NCI-H1436 (cell line): ENCODE measurements around the gene DLG3.

Experiments used
- DNase-seq: peaks from one replicate; lab custom pipeline; 2025; lab: John Stamatoyannopoulos, UW

The DLG3 gene

DNA sequence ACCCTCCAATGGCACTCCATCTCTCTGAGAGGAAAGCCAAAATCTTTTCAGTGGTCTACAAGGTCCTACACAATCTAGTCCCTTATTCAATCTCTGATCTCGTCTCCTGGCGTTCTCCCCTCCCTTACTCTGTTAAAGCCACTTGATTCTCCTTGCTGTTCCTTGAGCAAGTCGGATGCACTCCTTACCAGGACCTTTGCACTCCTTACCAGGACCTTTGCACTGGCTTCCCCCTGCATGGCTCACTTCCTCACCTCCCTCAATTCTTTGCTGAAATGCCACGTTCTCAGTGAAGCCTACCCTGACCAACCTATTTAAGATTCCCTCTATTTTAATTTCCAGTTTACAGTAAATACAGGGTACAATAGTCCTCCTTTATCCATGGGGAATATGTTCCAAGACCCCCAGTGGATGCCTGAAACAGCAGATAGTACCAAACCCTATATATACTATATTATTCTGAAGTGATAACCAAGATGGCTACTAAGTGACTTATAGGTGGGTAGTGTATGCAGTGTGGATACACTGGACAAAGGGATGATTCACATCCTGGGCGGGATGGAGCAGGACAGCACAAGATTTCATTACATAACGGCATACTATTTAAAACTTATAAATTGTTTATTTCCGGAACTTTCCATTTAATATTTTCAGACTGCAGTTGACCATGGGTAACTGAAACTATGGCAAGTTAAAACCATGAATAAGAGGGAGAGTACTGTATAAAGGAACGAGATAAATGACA, 6.5 kb upstream of the DLG3 start:
- no peak for DNase-seq

DNA sequence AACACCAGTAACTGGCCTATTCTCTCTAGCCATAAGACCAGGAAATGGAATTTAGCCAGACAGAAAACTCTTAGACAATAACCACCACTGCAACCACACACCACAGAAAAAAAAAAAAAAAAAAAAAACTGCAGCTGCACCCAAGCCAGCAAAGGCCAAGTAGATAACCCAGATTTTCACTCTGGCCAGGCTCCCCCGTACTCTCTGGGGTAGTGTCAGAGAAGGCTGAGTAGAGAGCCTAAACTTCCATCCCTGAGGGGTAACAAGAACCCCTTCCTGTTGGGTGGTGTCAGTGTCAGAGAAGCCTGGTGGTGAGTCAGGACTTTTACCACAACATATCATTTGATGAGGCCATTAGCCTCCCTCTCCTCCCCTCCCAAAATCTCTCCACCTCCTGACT, 5.6 kb upstream of the DLG3 start:
- no peak for DNase-seq

GRCh38 chrX:70442224-70442623, 2.4 kb upstream of the DLG3 start:
- DNase-seq, result no peak

GRCh38 chrX:70444946-70445656, 466 bp downstream of the DLG3 start:
- DNase-seq, result no peak

DNA sequence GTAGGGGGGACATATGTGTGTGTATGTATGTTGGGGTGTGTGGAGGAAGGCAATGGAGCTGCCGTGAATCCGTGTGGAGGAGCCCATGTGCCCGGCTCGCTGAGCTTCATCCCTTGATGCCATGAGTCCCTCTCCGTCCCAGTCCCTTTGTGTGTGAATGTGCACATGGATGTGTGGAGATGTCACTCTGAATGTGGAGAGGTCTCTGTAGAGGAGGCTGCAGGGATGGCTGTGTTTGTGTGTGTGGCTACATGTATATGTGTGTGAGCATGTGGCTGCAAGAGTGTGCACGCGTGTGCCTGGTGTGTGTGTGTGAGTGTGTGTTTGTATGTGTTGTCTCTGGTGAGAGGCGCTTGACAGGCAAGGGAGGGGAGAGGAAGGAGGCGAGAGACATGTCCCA, 1.3 kb downstream of the DLG3 start:
- DNase-seq, result no peak

- DNase-seq, result no peak
These were observed 2.0 kb downstream of the DLG3 start for GRCh38 chrX:70446380-70447350.

GRCh38 chrX:70449457-70449966, 4.9 kb downstream of the DLG3 start:
- DNase-seq, result no peak

DNA sequence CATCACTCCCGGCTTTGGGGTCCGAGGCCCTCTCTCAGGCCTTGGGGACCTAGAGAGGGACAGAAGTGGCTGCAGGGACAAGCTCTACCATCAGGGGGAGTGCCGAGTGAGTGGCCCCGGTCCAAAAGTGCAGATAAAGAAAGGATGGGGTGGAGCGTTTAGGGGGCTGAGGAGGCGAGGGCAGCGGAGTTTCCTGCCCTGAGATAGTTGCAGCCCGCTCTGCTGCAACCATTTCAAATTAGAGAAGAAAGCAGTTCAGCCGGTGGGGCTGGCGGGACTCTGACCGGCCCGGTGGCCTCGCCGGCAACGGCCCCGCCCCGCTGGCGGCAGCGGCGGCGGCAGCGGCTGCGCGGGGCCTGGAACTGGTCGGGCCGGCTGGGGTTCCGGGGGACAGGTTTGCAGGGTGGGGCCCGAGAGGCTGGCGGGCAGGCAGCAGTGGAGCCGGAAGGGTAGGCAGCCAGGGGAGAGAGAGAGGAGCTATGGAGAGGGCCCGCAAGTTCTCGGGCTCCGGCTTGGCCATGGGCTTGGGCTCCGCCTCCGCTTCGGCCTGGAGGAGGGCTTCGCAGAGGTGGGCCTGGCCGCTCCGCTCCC, 7.6 kb downstream of the DLG3 start:
- DNase-seq, result peak; percentile 74

GRCh38 chrX:70453024-70453618, 8.5 kb downstream of the DLG3 start:
- no peak for DNase-seq

DNA sequence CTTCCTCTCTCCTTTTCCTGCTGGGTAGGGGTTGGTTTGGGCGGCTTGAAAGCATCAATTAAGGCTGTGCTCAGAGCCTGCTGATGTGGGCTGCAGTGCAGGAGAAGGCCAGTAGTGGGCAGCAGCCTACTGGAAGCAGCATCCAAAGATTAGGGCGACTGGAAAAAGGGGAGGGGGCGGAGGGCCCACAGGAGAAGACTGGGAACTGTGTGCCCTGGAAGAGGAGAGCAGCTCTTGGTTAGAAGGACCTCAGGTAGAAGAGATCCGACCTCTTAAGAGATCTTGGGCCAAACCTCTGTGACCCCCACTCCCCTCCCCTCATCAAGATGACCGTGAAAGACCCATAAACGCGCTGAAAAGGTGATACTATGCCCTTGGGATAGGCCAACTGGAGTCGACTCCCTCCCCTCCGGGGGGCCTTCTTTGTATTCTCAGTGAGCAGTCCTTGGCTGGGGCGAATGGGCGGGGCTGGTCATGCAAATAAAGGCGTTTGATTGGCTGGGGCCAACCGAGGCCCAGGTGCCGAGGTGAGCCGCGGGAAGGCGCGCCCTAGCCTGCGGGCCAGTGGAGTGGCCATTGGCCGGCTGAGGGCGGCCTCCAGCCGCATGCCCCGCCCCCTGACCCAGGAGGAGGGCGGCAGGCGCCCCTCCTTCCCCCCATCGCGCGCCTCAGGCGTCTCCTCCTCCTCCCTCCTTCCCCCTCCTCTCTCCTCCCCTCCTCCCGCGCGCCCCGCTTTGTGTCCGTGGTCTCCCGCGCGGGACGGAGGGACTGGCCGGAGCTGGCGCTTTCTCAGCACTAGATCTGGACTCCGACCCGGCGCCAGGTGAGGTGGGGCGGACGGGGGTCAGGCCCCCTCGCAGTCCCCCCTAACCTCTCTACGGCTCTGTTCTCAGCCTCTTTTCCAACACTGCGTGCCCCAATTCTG, 10.1 kb downstream of the DLG3 start:
- peak; percentile 98 for DNase-seq

- peak; percentile 29 for DNase-seq
These were observed 10.9 kb downstream of the DLG3 start for GRCh38 chrX:70455366-70456202.

DNA sequence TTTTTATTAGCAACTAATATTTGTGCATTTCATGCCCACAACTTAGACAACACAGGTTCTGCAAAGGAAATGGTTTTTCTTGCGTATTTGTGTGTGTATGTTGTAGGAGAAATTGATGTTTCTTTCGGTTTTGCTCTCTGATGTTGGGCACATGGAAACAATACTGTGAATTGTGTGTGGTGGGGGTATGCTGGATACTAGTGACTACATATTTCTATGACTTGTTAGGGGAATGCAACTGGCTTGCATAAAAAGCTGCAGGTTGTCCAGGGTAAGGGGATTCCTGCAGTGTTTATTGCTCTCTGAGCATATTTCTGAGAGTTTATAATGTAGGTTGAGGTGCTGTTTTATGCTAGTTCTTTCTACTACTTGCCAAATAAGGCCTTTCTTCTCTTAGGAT, 11.6 kb downstream of the DLG3 start:
- no peak for DNase-seq

DNA sequence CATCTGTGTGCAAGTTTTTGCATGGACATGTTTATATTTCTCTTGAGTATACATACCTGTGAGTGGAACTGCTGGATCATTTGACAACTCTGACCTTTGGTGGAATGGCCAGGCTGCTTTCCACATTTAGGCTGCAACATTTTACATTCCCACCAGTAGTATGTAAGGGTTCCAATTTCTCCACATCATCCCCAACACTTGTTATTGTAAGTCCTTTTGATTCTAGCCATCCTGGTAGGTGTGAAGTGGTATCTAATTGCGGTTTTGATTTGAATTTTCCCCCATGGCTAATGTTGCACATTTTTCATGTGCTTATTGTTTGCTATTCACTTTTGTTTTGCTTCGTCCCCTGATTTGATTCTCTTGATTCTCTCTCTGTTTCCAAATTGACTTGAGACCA, 16.4 kb downstream of the DLG3 start:
- no peak for DNase-seq

- no peak for DNase-seq
These were observed 19.4 kb downstream of the DLG3 start for GRCh38 chrX:70464051-70464450.

DNA sequence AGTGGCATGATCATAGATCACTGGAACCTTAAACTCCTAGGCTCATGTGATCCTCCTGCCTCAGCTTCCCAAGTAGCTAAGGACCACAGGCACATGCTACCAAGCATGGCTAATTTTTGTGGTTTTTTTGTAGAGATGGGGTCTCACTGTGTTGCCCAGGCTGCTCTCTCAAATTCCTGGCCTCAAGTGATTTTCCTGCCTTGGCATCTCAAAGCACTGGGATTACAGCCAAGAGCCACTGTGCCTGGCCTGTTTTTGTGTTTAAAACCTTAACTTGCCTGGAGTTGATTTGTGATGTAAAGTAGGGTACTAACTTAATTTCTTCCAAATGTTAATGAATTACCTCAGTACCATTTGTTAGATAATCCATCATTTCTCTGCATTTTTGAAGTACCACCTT, 22.3 kb downstream of the DLG3 start:
- no peak for DNase-seq

DNA sequence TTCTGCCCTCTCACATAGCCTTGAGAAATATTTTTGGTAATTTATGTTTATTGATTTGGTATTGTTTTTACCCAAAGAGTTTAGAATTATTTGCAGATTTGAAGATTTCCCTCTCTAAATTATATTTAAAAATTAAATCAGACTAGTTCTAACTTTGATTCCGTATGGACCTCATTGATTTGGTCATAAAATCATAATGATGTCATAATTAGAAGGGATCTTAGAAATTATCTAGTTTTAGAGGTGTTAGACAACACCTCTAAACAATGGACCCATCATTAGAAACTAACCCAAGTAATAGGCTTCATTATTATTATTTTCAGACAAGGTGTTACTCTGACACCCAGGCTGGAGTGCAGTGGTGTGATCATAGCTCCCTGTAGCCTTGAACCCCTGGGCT, 24.1 kb downstream of the DLG3 start:
- DNase-seq, result no peak

DNA sequence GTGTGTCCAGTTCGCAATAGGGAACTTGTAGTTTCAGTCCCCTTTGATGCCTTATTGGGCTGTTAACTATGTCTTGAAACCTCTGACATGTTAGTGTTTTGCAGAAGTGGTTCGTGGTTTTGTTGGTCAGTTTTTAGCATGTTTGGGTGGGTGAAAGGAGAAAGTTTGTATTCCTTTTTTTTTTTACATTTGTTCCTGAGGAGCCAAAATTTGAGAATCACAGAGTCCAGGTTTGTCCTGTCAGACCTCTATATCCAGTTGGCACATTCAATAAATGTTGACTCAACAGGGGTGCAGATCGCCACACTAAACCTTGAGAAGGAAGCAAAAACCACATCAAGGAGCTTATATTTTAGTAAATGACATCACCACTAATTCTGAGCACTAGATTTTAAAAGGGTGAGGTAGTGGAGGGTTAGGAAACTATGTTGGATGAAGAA, 26.2 kb downstream of the DLG3 start:
- DNase-seq, result no peak

DNA sequence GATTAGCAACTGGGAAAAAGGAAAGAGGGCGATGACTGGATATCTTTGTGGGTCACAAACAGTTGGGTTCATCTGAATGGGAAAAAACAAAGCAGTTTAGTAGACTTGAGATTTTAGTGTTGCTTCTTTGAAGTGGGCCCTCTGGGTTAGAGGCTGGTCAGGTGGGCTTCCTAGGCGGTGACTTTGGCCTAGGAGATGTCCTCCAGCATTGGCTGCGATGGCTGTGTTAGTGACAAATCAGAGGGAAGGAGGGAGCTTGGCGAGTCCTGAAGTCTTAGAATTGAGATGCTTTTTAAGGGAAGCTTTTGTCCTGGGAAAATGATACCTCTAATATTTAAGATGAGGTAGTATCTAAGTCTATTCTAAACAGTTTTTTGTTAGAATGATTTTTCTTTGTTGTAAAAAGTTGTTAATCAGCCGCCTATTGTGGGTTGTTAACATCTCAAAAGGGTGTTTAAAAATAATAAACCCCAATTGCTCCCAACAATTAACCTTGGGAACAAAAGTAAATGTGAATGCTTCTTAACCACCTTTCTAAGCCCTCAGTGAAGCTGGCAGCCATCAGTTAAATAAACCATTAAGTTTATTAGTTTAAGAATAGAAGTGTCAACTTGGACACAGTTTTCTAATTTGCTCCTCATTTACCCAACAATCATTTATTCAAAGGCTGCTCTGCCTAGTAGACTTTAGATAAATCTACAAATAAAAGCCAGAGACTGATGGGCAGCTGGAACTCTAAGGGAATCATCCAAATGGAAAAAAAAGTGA, 31.7 kb downstream of the DLG3 start:
- DNase-seq, result peak; percentile 19
